HG02623 (cell line): ENCODE results near the gene HSPA1A.
"Not testable (repeated sequence)": the region's sequence is repeated elsewhere in the genome, so short reads cannot be mapped to it uniquely, and the experiment has no call there.

Source experiments
- ATAC-seq: cut with Tn5 transposase; IDR thresholded peaks from one replicate; pipeline ENCODE4 v1.9.1; 2021; ENCODE audit warnings: moderate library complexity; ENCODE audit not compliant: unreplicated experiment

HSPA1A gene

DNA sequence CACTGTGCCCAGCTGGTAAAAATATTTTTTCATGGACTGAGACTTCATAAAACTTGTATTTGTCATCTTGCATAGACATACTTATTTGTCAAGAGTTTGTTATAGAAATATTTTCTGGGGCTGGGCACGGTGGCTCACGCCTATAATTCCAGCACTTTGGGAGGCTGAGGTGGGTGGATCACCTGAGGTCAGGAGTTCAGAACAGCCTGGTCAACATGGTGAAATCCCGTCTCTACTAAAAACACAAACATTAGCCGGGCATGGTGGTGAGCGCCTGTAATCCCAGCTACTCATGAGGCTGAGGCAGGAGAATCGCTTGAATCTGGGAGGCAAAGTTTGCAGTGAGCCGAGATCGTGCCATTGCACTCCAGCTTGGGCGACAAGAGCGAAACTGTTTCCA, 6.7 kb upstream of the HSPA1A start:
- not testable (repeated sequence) for ATAC-seq

DNA sequence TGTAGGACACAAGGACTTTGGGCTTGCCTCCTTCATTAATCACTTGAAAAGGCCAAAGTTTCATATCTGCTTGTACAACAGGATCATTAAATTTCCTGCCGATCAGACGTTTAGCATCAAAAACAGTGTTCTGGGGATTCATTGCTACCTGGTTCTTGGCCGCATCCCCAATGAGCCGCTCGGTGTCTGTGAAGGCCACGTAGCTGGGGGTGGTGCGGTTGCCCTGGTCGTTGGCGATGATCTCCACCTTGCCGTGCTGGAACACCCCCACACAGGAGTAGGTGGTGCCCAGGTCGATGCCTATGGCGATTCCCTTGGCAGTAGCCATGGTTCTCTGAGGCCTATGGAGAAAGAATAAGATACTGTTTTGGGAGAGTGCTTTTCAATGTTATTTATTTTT, 3.7 kb upstream of the HSPA1A start:
- ATAC-seq = no peak

DNA sequence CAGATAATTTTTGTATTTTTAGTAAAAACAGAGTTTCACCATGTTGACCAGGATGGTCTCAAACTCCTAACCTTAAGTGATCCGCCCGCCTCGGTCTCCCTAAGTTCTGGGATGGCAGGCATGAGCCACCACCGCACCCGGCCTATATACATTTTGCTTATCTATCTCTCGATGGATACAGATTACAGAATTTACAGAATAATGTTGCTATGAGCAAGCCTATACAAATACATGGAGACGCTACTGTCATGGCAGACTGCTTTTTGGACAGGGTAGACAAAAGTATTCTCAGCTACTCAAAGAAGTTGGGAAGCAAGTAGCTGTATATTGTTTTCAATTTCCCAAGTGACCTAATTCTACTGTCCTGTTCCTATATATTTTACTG, 1.9 kb upstream of the HSPA1A start:
- no peak for ATAC-seq

DNA sequence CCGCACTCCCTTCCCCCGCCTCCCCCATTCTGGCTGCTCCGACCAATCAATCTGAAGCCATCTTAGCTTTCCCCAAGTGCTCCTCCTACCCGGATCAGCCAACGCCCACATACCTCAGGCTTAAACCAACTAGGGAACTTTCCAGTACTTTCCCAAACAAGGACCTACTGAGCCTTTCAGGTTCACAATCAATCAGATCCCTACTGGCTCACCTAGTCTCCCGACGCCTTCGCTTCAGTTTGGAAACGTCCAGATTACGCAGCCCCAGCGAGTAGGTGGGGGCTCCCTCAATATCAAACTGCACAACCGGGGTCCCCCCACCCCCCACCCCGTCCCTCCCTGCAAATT, 692 bp upstream of the HSPA1A start:
- no peak for ATAC-seq

GRCh38 chr6:31817133-31817928, 2.0 kb downstream of the HSPA1A start:
- not testable (repeated sequence) for ATAC-seq

GRCh38 chr6:31817929-31818511, 2.7 kb downstream of the HSPA1A start:
- not testable (repeated sequence) for ATAC-seq

DNA sequence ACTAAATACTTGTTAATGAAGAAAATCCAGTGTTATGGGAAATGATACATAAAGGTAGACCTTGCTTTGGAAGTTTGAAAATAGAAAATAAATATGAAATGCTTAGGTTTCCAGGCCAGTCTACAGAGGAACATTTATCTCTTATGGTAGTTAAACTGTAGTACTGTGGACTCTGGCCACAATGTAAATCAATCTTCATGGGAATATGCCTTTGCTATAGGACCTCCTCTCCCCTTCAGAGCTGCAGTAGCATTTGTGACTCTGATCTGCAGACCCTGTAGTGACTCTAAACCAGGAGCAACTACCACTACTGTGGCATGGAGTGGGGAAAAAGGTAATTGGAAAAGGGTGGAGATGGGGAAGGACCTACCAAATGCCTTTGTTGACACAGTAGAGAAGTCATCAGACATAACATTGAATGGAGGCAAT, 4.5 kb downstream of the HSPA1A start:
- no peak for ATAC-seq

DNA sequence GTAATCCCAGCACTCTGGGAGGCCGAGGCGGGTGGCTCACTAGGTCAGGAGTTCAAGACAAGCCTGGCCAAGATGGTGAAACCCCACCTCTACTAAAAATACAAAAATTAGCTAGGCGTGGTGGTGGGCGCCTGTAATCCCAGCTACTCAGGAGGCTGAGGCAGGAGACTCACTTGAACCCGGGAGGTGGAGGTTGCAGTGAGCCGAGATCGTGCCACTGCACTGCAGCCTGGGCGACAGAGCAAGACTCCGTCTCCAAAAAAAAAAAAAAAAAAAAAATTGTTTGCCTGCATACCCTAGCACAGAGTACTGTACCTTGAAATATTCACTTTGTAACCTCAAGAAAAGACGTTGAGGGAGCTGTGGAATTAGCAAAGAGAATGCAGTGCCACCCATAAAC, 5.1 kb downstream of the HSPA1A start:
- not testable (repeated sequence) for ATAC-seq

DNA sequence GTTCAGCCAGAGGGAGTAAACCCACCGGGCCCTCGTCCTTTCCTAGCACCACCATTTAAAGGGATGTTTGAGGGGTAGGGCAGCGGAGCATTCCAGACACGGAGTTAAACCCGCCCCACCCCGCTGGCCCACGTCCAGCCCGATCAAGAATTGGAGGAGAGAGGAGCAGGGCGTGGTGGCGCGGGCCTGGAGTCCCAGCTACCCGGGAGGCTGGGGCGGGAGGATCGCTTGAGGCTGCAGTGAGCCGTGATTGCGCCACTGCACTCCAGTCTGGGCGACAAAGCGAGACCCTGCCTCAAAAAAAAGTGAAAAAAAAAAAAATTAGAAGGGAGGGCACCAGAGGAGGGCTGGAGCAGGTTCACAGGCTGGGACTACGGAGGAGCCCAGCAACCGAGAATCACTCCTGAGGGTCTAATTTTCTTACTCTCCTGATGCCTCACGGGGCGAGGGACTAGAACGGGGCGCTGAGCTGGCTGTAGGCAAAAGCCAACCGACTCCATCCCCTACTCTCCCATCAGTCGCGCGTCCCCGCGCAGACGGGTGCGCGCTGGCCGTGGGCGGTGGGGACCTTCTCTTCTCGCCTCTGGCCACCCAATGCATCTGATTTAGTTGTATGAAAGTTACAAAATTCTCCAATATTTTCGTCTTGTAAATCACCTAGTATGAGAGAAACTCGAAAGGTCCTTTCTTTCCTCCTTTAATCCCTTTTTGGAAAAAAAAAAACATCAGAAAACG, 6.1 kb downstream of the HSPA1A start:
- no peak for ATAC-seq

DNA sequence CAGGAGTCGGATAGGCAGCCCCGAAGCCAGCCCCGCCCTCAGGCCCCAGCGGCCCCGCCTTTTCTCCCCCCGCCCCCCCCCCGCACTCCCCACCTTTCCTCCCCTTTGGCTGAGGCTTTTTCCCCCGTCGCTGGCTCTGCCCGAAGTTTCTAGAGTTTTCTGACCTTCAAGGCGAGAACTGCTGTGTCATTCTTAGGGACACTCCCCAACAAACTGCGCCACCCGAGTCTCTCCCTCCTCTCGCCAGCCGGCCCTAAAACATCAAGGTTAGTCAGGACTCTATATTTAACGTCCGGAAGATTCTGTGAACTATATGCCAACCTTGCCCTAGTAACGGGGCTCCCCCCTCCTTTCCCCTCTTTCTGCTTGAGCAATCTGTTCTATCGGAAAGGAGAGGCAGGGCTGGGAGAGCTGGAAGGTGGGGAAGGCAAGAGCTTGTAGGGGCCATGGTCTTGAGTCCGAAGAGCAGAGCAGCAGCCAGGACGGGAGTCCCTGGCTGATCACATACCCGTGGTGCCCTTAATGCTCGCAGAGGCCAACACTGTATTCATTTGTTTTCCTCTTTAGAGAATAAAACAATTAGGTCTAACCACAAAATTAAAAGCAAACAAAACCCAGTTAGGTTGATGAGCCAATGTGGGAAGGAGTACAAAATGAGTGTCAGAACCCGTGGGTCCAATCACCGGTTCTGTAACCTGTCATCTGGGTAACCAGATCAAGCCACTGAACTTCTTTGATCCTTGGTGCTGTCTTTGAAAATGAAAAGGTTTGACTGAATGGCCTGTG, 6.9 kb downstream of the HSPA1A start:
- no peak for ATAC-seq

GRCh38 chr6:31823592-31824196, 8.4 kb downstream of the HSPA1A start:
- not testable (repeated sequence) for ATAC-seq

- no peak for ATAC-seq
These were observed 10.2 kb downstream of the HSPA1A start for GRCh38 chr6:31825553-31825952.

DNA sequence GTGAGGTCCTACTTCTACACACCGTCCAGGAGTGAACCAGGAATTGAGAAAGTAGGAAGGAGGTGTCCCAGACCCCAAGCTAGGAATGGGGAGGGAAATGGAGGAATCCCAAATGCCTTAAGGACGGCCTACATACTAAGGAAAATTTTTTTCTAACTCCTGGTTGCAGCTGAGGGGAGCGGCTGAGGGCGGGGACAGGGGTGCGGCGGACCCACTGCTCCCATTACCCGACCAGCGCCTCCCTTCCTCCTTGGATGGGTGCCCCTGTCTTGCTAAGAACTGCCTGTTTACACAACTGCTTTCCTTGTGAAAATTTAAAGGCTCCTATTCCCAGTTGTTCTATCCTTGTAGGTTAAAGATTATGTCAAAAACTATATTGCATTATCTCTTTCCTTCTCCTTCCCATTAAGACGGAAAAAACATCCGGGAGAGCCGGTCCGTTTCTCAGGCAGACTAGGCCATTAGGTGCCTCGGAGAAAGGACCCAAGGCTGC, 11.5 kb downstream of the HSPA1A start:
- ATAC-seq = no peak

- peak; percentile 68 for ATAC-seq
These were observed 12.1 kb downstream of the HSPA1A start, which contains the start of gene HSPA1B for GRCh38 chr6:31827286-31828079. HSPA1B (plus strand) TSS chr6:31827738; CDS start chr6:31827951, 213 bp downstream.

GRCh38 chr6:31829633-31830283, 14.4 kb downstream of the HSPA1A start:
- no peak for ATAC-seq

- no peak for ATAC-seq
These were observed 15.6 kb downstream of the HSPA1A start for GRCh38 chr6:31830886-31831335.

DNA sequence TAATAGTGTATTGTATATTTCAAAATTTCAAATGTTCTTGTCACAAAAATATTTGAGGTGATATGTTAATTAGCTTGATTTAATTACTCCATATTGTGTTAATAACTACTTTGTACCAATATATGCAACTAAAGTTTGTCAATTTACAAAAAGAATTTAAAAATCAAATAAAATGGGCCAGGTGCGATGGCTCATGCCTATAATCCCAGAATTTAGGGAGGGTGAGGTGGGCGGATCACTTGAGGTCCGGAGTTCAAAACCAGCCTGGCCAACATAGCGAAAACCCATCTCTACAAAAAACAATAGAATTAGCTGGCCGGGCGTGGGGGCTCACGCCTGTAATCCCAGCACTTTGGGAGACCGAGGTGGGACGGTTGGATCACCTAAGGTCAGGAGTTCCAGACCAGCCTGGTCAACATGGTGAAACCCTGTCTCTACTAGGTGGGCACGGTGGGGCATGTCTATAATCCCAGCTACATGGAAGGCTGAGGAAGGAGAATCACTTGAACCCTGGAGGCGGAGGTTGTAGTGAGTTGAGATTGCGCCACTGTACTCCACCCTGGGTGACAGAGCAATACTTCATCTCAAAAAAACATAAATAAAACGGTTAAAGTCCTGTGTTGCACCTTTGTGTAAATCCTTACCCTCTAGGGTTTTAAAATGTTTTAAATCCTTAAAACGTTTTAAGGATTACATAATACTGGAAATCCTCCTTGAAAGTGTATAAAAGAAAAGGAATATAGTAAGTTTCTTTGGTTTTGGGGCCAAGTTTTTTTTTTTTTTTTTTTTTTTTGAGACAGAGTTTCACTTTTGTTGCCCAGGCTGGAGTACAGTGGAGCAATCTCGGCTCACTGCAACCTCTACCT, 16.2 kb downstream of the HSPA1A start:
- no peak for ATAC-seq
